AG04450 (cell line): Measurements from ENCODE around the gene RESP18. TPM values are rescaled to one million over a fixed set of nuclear protein-coding genes. Genes with fewer than 3 reads are reported as not detected.

Experiments
- CTCF ChIA-PET: fragments of 300-600, 350-600 bp; formaldehyde crosslinking; extraction: SDS; loops from one replicate; lab custom pipeline; 2022; ENCODE audit warnings: antibody characterized with exemption, inconsistent platforms; lab: Charles Lee
- POLR2A ChIA-PET: fragments of 350-600 bp; formaldehyde crosslinking; extraction: SDS; loops from one replicate; lab custom pipeline; 2021; ENCODE audit warnings: antibody characterized with exemption, inconsistent platforms; lab: Yijun Ruan, JAX
- DNase-seq: peaks from one replicate; pipeline ENCODE4 v3.0.0-alpha.2; 2011; ENCODE audit warnings: low read depth, low spot score
- H3K27ac ChIP-seq: one replicate; pipeline ENCODE4 v1.5.1; 2012; ENCODE audit warnings: low read depth, low read length, control low read depth
- H3K27me3 ChIP-seq: one replicate; pipeline ENCODE4 v1.6.0; 2012; ENCODE audit warnings: low read length; ENCODE audit not compliant: control insufficient read depth, insufficient read depth
- H3K4me3 ChIP-seq: 2 replicates; pipeline ENCODE4 v1.5.1; 2011; ENCODE audit warnings: mild to moderate bottlenecking, low read depth, low read length, control low read depth
- H3K9me3 ChIP-seq: 2 replicates; pipeline ENCODE4 v1.5.1; 2012; ENCODE audit warnings: low read length; ENCODE audit not compliant: control insufficient read depth, insufficient read depth
- CTCF ChIP-seq: IDR thresholded peaks from 2 replicates; pipeline ENCODE4 v1.5.1; 2011; ENCODE audit warnings: low read depth, low read length, control low read depth, inconsistent platforms
- polyA plus RNA-seq: library from polyadenylated mRNA; depleted of rRNA; stranded (reverse); fragments of >200 nt; gene quantifications from 2 replicates; pipeline ENCODE4 v1.2.3, GENCODE V29; 2011

RESP18 gene
- polyA plus RNA-seq, 1 experiment = not detected

- Histone ChIP-seq H3K4me3 (no peak overlapping the region), H3K27me3 (peaks cover 36% of the 10 kb centered on the region), H3K9me3 (peaks cover 5% of the 10 kb centered on the region; the same call in 1 of the 2 replicates), H3K27ac (no peak overlapping the region)
- CTCF ChIA-PET = no interaction called here
- POLR2A ChIA-PET = interaction anchor here (0.7 kb wide), 1 partner anchor 9 kb away, joined by 3 read pairs; no protein-coding TSS in a partner anchor
- no peak for TF ChIP-seq CTCF
- DNase-seq = no peak
Observed at GRCh38 chr2:219356834-219357233, 24.3 kb upstream of the RESP18 start.

GRCh38 chr2:219354582-219354981, 22.0 kb upstream of the RESP18 start:
- H3K9me3 ChIP-seq = peaks cover 5% of the 10 kb centered on the region; the same call in 1 of the 2 replicates
- TF ChIP-seq CTCF = no peak
- DNase-seq = no peak
- peaks cover 28% of the 10 kb centered on the region for H3K27me3 ChIP-seq
- H3K4me3 ChIP-seq = no peak overlapping the region
- POLR2A ChIA-PET = no interaction called here
- CTCF ChIA-PET = interaction anchor here (1.5 to 2.8 kb wide), 2 partner anchors 12 to 175 kb away, joined by 5 to 8 read pairs; no protein-coding TSS in a partner anchor
- no peak overlapping the region for H3K27ac ChIP-seq

- TF ChIP-seq CTCF = no peak
- peaks cover 1% of the 10 kb centered on the region; the same call in 1 of the 2 replicates for H3K9me3 ChIP-seq
- H3K4me3 ChIP-seq = no peak overlapping the region
- ChIA-PET POLR2A (no interaction called here), CTCF (interaction anchor here (0.6 to 2.8 kb wide), 11 partner anchors 14 to 358 kb away, joined by 3 to 8 read pairs (median 4); no protein-coding TSS in a partner anchor)
- H3K27ac ChIP-seq = no peak overlapping the region
- DNase-seq = no peak
- peaks cover 18% of the 10 kb centered on the region for H3K27me3 ChIP-seq
Observed at GRCh38 chr2:219353129-219353528, 20.6 kb upstream of the RESP18 start.

GRCh38 chr2:219352448-219353023, 20.0 kb upstream of the RESP18 start:
- H3K4me3 ChIP-seq = no peak overlapping the region
- DNase-seq = no peak
- TF ChIP-seq CTCF = peak; percentile 67
- ChIA-PET POLR2A (no interaction called here), CTCF (interaction anchor here (0.6 to 2.8 kb wide), 9 partner anchors 17 to 358 kb away, joined by 3 to 8 read pairs (median 4); no protein-coding TSS in a partner anchor)
- no peak overlapping the region for H3K27ac ChIP-seq
- no peaks in the 10 kb centered on the region for H3K9me3 ChIP-seq
- H3K27me3 ChIP-seq = peaks cover 16% of the 10 kb centered on the region

GRCh38 chr2:219350710-219351221, 18.2 kb upstream of the RESP18 start:
- no peak overlapping the region for H3K27ac ChIP-seq
- CTCF ChIA-PET = interaction anchor here (1.2 to 1.3 kb wide), 2 partner anchors 17 to 55 kb away, joined by 3 to 6 read pairs; no protein-coding TSS in a partner anchor
- H3K4me3 ChIP-seq = no peak overlapping the region
- peaks cover 12% of the 10 kb centered on the region for H3K27me3 ChIP-seq
- POLR2A ChIA-PET = no interaction called here
- H3K9me3 ChIP-seq = no peaks in the 10 kb centered on the region
- TF ChIP-seq CTCF = no peak
- DNase-seq = no peak
